KMS-11 (cell line): ENCODE data around the gene GABBR2.

Experiments
- H2AFZ ChIP-seq: fragments of 200-600 bp; sonication (generic); 2 replicates; pipeline ENCODE4 v1.6.1; 2016; ENCODE audit warnings: antibody characterized with exemption, mixed run types, low read depth
- H3K27ac ChIP-seq: fragments of 200-600 bp; sonication (generic); 2 replicates; pipeline ENCODE4 v1.6.1; 2016; ENCODE audit warnings: mild to moderate bottlenecking, mixed run types
- H3K27me3 ChIP-seq: fragments of 200-600 bp; sonication (generic); 2 replicates; pipeline ENCODE4 v1.6.1; 2017; ENCODE audit warnings: mild to moderate bottlenecking, low read depth, mixed run types, moderate library complexity; ENCODE audit not compliant: insufficient read depth
- H3K36me3 ChIP-seq: fragments of 200-600 bp; sonication (generic); 2 replicates; pipeline ENCODE4 v1.6.1; 2017; ENCODE audit warnings: mild to moderate bottlenecking, mixed run types; ENCODE audit not compliant: insufficient read depth
- H3K4me1 ChIP-seq: fragments of 200-600 bp; sonication (generic); 2 replicates; pipeline ENCODE4 v1.6.1; 2016; ENCODE audit warnings: mild to moderate bottlenecking, low read depth, mixed run types; ENCODE audit not compliant: poor library complexity, severe bottlenecking
- H3K4me2 ChIP-seq: fragments of 200-600 bp; sonication (generic); 2 replicates; pipeline ENCODE4 v1.7.0; 2016; ENCODE audit warnings: mild to moderate bottlenecking, mixed run types
- H3K4me3 ChIP-seq: fragments of 200-600 bp; sonication (generic); IDR thresholded peaks from 2 replicates; pipeline ENCODE4 v1.6.1; 2017; ENCODE audit warnings: low read depth, low read length, mixed read lengths; ENCODE audit not compliant: insufficient read depth
- H3K79me2 ChIP-seq: fragments of 200-600 bp; sonication (generic); 2 replicates; pipeline ENCODE4 v1.6.1; 2016; ENCODE audit warnings: low read depth, mixed run types; ENCODE audit not compliant: insufficient read depth
- H3K9ac ChIP-seq: fragments of 200-600 bp; sonication (generic); 2 replicates; pipeline ENCODE4 v1.6.1; 2016; ENCODE audit warnings: mild to moderate bottlenecking, mixed run types
- H4K20me1 ChIP-seq: fragments of 200-600 bp; sonication (generic); 2 replicates; pipeline ENCODE4 v1.6.1; 2016; ENCODE audit warnings: mild to moderate bottlenecking, mixed run types; ENCODE audit not compliant: insufficient read depth
- CTCF ChIP-seq: fragments of 200-600 bp; sonication (generic); conservative IDR thresholded peaks from 2 replicates; pipeline ENCODE4 v1.6.1; 2017; ENCODE audit warnings: low read depth, mild to moderate bottlenecking, antibody characterized with exemption, low read length, moderate library complexity, mixed read lengths

The GABBR2 gene

GRCh38 chr9:98610211-98610610 lies 98.5 kb downstream of the GABBR2 start:
- Histone ChIP-seq H3K27ac (no peak overlapping the region), H3K79me2 (no peaks in the 10 kb centered on the region), H2AFZ (no peak overlapping the region), H4K20me1 (no peaks in the 10 kb centered on the region), H3K4me3 (no peak overlapping the region), H3K27me3 (no peaks in the 10 kb centered on the region), H3K36me3 (no peaks in the 10 kb centered on the region), H3K4me2 (no peak overlapping the region), H3K9ac (no peak overlapping the region), H3K4me1 (no peaks in the 10 kb centered on the region)
- no peak for TF ChIP-seq CTCF

- Histone ChIP-seq H2AFZ (no peak overlapping the region), H3K79me2 (no peaks in the 10 kb centered on the region), H3K9ac (no peak overlapping the region), H3K27ac (no peak overlapping the region), H3K36me3 (no peaks in the 10 kb centered on the region), H3K27me3 (no peaks in the 10 kb centered on the region), H3K4me2 (no peak overlapping the region), H3K4me3 (no peak overlapping the region), H4K20me1 (no peaks in the 10 kb centered on the region), H3K4me1 (no peaks in the 10 kb centered on the region)
- TF ChIP-seq CTCF = no peak
Measured at GRCh38 chr9:98609646-98610045, 99.1 kb downstream of the GABBR2 start.

GRCh38 chr9:98607787-98608186 lies 100.9 kb downstream of the GABBR2 start:
- Histone ChIP-seq H4K20me1 (no peaks in the 10 kb centered on the region), H3K36me3 (no peaks in the 10 kb centered on the region), H3K9ac (no peak overlapping the region), H3K27me3 (no peaks in the 10 kb centered on the region), H3K27ac (no peak overlapping the region), H3K4me1 (no peaks in the 10 kb centered on the region), H3K4me3 (no peak overlapping the region), H3K4me2 (no peak overlapping the region), H2AFZ (no peak overlapping the region), H3K79me2 (no peaks in the 10 kb centered on the region)
- TF ChIP-seq CTCF = no peak

- Histone ChIP-seq H4K20me1 (no peaks in the 10 kb centered on the region), H3K9ac (no peak overlapping the region), H3K27ac (no peak overlapping the region), H3K79me2 (no peaks in the 10 kb centered on the region), H3K4me2 (no peak overlapping the region), H3K36me3 (no peaks in the 10 kb centered on the region), H3K27me3 (no peaks in the 10 kb centered on the region), H2AFZ (no peak overlapping the region), H3K4me1 (no peaks in the 10 kb centered on the region), H3K4me3 (no peak overlapping the region)
- no peak for TF ChIP-seq CTCF
Measured at GRCh38 chr9:98607152-98607551, 101.6 kb downstream of the GABBR2 start.

GRCh38 chr9:98606730-98607129 lies 102.0 kb downstream of the GABBR2 start:
- no peak overlapping the region for H3K27ac ChIP-seq
- H3K36me3 ChIP-seq = no peaks in the 10 kb centered on the region
- H2AFZ ChIP-seq = no peak overlapping the region
- no peak overlapping the region for H3K9ac ChIP-seq
- no peaks in the 10 kb centered on the region for H3K4me1 ChIP-seq
- no peak overlapping the region for H3K4me3 ChIP-seq
- H3K27me3 ChIP-seq = no peaks in the 10 kb centered on the region
- no peak for TF ChIP-seq CTCF
- no peaks in the 10 kb centered on the region for H4K20me1 ChIP-seq
- H3K79me2 ChIP-seq = no peaks in the 10 kb centered on the region
- H3K4me2 ChIP-seq = no peak overlapping the region
